ENCODE results near the gene LIN7C.

Gene LIN7C

DNA sequence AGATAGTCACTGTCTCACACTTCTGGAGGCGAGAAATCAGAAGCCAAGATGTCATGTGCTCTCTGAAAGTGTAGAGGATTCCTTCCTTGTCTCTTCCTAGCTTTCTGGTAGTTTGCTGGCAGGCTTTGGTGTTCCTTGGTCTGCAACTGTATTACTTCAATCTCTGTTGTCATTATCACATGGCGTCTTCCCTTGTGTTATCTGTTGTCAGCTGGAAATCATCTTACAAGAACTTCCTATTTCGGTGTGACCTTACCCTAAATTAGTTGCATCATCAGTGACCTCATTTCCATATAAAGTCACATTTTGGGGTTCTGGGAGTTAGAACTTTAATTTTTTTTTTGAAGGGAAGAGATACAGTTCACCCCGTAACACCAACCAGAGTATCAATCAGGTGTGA, 3.3 kb upstream of the LIN7C start:
- no peak for DNase-seq (ENCODE audit: low spot score)

DNA sequence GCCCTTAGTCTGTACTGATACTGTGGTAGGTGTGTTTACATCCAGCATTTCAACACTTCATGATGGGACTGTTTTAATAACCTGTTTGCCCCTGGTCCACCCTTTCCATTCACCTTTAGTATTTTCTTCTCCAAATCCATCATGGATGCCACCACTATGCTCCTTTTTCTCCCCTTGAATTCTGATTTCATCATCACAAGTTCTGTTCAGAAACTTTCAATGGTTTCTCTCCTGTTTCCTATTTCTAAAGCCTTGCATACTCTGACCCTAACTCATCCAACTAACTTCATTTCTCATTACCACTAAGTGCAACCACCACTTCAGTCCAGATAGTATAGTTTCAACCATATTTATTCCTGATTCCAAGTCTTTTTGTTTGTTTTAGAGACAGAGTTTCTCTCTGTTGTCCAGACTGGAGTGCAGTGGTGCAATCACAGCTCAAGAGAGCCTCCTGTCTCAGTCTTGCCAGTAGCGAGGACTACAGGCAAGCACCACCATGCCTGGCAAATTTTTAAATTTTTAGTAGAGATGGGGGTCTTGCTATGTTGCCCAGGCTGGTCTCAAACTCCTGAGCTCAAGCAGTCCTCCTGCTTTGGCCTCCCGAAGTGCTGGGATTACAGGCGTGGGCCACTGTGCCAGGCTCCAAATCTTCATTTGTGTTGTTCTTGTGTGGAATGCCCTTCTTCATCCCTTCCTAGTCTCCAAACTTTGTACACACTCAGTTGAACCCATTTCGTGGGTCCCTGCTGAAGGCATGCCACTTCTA, 1.2 kb upstream of the LIN7C start:
- no peak for DNase-seq (ENCODE audit: low spot score)

DNA sequence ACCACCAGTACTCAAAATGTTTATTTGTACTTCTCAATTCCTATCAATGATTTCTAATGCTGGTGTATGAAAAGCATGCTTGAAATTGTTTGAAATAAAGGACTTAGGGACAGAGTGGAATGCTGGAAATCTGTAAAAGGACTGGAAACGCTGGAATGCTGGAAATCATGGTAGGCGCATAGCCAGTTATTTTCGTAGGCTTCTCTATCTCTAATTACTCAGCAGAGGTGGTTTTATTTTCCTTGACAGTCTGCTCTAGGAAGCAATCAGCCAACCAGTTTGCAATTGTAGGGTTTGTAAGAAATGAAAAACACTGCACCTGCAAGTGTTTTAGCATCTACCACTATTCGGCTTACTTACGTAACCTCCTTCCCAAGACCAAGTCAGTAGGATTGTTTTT, 788 bp downstream of the LIN7C start:
- no peak for DNase-seq (ENCODE audit: low spot score)

DNA sequence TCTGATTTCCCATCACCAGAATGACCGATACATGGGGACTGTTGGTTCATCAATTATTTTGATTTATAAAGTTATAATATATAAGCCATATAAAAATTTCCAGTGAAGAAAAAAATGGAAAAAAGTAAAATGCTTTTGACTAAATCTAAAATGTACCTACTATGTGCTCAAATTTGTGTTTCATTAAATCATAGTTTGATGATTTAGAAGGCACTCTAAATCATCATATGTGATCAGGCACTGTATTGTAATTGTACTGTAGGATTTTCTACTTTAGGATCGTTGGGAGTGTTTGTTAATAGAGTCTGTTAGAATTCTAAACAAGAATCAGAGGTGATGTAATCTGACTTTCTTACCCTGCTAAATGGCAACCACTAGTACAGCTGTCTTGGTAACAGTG, 2.4 kb downstream of the LIN7C start:
- DNase-seq (ENCODE audit: low spot score) = no peak

DNA sequence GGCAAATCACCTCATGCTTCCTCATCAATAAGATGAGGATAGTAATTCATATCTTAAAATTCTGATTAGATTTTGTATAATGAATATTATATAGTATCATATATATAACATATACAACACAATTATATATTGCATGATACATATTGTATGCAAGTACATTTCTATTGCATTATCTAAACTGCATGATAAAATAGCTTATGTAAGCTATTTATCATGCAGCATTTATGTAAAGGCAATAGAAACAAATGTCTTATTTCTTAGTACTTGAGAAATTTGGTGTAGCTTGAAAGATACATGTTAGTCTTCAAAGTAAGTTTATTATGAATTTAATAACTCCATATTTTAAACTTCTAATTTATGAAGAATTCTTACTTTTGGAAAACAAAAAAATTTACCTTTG, 5.5 kb downstream of the LIN7C start:
- no peak for DNase-seq (ENCODE audit: low spot score)

DNA sequence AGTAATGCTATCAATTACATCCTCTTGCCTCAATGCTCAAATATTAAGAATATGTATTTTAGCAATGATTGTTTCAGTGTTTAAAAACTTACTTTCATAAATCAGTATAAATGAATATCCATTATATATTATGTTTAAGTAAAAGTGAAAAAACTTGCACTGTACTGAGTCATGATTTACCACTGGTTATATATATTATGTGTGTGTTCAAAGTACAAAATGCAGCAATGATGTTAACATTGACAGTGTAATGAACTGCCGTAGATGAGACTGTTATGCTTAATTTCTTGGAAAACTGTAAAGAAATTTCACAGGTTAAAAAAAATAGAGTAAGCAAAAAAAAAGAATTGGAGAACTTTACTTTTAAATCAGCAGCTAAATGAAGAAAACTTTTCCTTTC, 8.7 kb downstream of the LIN7C start:
- DNase-seq (ENCODE audit: low spot score) = no peak

DNA sequence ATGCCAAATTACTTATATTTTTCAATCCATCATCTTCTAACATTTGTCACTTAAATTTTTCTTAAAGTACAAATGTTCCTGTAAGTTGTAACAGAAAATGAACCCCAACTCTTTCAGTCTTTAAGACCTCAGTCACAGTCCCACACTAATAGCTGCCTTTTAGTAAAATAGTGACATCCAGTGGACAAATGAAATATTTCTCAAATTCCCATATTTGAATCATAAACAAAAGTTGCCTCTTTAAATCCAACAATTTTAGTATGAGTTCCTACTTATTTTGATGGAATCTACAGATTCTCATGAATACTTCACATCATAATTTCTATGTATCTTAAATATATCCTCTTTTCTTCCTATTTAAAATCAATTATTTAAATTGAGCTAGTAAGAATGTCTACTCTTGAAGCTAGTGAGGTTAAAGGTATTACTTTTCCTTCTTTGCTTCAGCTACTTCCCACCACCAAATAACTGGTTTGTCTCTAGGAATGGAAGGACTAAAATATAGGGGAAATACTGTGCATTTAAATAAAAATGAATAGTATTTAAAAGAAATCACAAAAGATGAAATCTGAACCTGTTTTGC, 9.2 kb downstream of the LIN7C start:
- DNase-seq (ENCODE audit: low spot score) = no peak

DNA sequence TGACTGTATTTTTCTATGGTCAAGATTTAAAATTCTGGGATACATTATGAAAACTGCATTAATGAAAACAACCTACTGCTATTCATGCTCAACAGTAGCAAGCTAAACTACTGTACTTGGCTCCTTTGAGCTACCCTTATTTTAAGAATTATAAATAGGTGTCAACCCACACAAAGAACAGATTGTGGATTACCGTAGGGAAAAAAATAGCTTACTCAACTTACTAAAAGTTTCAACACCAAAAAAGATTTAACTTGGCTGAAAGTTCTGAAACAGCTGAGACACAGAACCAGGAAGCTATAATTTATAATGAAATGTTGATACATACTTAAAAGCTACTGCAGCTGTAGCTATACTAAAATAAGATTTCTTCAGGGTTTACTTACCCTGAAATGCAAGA, 10.1 kb downstream of the LIN7C start:
- DNase-seq (ENCODE audit: low spot score) = peak; percentile 45

DNA sequence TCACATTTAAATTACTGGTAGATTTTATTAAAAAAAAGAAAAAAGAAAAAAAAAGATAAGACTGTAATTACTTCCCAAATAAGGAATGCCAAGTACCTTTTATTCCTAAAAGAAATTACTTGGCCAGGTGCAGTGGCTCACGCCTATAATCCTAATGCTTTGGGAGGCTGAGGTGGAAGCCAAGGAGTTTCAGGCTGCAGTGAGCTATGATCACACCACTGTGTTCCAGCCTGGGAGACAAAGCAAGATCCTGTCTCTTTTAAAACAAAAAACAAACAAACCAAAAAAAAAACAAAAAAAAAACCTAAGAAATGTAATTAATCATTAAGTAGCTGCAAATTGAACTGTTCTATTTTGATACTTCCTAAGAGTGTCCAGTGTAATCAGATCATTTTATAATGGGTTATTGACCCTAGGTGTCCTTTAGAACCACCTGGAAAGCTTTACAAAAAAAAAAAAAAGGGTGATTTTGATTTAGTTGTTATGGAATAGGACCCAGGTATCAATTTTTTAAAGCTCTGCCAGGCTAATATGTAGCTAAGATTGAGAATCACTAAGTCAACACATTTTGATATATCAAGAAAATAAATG, 10.8 kb downstream of the LIN7C start:
- no peak for DNase-seq (ENCODE audit: low spot score)

DNA sequence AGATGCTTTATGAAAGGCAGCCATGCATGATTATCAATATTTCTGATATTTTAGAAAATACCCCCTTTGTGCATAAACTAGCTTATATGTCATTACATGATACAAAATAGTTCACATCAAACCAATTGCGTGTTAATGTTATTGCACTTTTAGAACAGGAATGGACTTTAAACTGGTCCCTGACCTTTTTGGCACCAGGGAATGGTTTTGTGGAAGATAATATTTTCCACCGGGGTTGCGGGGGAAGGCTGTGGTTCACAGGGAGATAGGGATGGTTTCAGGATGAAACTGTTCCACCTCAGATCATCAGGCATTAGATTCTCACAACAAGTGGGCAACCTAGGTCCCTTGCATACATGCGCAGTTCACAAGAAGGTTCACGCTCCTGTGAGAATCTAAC, 17.5 kb downstream of the LIN7C start:
- no peak for DNase-seq (ENCODE audit: low spot score)

DNA sequence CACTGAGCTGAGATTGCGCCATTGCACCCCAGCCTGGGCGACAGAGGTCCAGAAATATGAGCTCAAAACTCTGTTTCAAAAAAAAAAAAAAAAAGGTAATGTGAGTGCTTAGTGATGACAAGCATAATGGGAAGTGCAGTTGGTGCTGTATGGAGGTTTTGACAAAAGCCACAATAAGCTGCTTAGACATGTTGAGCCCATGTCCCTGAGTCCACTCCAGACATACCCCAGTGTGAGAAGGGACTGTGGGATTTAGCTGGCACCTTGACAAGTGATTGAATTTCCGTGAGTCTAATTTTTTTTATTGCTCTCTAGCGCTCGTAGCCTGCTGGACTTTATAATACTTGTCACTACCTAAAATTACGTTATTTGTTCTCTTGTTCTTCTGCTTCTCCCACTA, 18.9 kb downstream of the LIN7C start:
- DNase-seq (ENCODE audit: low spot score) = no peak

DNA sequence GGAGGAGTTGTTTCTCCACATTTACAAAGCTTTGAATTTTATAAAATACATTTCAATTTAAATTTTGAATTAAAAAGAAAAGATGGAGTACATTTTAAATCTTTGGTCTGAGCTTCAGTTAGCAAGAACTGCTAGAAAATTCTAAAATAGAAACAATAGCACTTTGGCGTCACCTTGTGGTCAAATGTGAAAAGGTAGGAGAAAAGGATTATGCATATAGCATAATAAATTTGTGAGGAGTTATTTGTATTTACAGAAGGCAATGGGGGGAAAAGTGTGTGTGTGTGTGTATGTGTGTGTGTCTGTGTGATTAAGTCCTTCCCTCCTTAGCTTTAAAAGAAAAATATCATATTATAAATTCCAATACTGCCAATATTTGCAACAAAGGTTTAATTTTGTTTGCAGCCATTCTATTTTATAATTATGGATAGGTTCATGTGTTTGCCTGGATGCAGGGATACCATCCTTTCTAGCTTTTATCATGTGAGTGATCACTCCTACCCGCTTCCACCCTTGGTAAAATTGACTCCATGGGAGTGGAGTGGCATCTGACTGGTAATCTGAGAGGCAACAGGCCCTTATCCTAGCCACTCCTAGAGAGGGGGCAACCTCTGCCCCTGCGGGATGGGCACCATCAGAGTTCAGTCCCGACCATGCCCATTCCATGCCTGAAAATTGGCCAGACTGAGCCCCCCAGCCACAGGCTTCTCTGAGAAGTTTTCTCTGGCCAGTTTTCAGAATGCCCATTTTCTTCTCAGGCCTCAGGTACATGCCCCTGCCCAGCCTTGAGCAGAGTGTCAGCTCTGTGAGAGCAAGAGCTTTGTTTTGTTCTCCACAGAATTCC, 20.4 kb downstream of the LIN7C start:
- DNase-seq (ENCODE audit: low spot score) = peak; percentile 51

DNA sequence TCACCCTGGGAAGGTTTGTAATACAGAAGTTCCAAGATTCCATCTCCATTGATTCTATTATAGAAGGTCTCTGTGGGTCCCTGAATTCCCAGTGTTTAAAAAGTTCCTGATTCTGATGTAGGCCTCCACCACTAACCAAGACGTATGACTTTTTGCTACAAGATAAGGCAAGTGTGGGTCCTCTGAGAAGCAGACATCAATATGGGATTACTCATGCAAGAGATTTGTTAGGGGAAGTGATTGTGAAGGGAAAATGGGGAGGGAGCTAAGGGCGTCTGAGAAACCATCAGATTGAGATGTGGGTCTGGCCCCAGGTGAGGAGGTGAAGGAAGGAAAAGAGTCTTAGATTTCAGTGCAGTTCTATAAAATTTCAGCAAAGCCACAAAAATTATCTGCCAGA, 23.8 kb downstream of the LIN7C start:
- DNase-seq (ENCODE audit: low spot score) = no peak

DNA sequence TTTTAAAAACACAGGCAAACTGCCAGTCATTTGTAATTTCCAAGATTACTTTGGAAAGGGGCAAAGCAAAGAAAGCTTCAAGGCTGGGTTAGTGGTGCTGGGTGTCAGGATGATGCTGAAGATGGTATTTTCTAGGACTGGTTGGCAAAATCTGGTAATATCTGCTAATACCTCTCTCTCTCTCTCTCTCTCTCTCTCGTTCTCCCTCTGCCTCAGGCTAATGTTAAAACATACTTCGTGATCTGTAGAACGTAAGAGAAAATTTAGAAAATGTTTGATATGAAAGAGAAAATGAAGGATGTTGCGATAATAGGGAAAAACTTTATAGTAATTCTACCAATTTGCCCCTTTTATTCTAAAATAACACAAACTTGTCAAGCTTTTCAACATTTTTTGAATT, 24.6 kb downstream of the LIN7C start:
- DNase-seq (ENCODE audit: low spot score) = no peak

DNA sequence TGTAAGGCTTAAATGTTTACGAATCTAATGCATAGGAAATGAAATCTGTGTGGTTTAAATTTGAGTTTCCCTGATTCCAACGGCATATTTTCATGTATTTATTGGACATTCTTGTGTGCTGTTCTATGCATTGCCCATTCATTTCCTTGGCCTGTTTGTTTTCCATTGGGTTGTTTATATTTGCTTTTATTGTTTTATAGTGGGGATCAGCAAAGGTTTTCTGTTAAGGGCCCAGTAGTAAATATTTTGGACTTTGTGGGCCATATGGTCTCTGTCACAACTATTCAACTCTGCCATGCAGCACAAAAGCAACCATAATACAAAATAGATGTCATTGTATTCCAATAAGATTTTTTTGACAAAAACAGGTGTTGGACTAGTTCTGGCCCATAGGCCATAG, 28.7 kb downstream of the LIN7C start:
- no peak for DNase-seq (ENCODE audit: low spot score)

DNA sequence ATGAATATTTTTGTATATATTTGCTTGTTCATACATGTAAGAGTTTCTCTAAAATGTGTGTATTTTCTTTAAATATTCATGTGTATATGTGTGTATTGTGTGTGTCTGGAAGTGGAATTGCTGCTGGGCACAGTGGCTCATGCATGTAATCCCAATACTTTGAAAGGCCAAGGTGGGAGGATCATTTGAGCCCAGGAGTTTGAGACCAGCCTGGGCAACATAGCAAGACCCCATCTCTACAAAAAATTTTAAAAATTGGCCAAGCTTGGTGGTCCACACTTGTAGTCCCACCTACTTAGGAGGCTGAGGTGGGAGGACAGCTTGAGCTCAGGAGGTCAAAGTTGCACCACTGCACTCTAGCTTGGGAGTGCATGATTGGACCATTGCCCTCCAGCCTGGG, 29.3 kb downstream of the LIN7C start:
- DNase-seq (ENCODE audit: low spot score) = no peak

DNA sequence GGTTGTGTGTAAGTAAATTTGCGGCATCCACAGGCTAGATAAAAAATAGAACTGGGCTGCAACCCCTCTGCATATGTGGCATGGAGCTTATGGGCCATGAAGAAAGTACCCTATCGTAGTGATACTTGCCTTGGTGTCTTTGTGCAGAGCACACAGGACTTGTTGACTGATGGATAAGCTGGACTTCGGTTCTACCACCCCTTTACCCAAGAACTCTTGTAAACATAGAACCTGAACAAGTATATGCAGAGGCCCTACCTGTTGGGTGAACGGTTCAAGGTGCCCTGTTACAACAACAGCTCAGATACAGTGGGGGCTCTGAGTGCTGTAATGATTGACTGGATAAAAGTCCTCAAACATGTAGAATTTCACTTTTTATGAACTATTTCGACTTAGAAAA, 30.9 kb downstream of the LIN7C start:
- no peak for DNase-seq (ENCODE audit: low spot score)

DNA sequence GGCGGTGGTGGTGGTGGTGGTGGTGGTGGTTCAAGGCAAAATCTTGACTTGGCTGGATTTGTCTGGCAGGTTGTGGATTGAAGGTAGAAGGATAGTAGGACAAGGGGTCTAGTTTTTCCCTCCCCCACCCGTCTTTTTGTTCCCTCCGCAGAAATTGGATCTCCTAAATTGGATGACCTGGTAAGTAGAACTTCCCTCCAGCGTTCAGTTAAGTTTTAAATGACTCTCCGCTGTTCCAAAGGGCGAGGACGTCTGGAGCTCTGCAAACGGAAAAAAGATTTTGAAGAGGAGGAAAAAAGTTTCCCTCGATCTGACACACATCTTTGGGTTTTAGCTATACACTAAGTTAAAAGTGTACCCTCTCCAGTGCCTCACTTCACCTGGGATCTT, 33.6 kb downstream of the LIN7C start:
- DNase-seq (ENCODE audit: low spot score) = no peak

DNA sequence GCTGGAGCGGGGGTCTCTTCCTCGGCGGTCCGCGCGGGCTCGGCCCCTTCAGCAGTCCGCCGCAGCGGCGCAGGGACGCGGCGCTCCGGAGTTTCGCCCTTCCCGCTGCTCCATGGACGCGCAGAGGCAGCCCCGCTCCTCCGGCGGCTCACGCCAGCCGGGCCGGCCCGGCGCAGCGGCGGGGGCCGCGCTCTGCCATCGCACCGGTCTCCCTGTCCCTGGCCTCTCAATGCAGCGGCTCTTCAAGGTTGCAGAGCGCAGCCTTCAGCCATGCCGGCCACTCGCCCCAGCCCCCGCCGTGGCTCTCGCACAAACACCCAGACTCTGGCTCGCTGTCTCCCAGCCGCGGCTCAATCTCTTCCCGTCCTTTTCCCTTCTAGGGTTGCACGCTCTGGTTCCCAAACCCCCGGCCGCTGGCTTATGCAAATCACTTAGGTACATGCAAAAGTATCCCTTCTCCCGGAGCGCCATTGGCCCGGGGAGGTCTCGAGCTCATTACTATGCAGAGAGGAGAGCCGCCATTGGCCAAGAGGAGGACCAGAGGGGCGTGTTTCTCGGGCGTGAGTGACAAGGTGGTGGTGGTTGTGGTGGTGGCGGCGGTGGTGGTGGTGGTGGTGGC, 34.1 kb downstream of the LIN7C start, which contains the start of gene LGR4:
TSS of gene LGR4 (minus strand) at position 393 of the 619 bp plus-strand sequence. CDS start 488 bp downstream, outside the sequence.
- peak; percentile 93 for DNase-seq (ENCODE audit: low spot score)

DNA sequence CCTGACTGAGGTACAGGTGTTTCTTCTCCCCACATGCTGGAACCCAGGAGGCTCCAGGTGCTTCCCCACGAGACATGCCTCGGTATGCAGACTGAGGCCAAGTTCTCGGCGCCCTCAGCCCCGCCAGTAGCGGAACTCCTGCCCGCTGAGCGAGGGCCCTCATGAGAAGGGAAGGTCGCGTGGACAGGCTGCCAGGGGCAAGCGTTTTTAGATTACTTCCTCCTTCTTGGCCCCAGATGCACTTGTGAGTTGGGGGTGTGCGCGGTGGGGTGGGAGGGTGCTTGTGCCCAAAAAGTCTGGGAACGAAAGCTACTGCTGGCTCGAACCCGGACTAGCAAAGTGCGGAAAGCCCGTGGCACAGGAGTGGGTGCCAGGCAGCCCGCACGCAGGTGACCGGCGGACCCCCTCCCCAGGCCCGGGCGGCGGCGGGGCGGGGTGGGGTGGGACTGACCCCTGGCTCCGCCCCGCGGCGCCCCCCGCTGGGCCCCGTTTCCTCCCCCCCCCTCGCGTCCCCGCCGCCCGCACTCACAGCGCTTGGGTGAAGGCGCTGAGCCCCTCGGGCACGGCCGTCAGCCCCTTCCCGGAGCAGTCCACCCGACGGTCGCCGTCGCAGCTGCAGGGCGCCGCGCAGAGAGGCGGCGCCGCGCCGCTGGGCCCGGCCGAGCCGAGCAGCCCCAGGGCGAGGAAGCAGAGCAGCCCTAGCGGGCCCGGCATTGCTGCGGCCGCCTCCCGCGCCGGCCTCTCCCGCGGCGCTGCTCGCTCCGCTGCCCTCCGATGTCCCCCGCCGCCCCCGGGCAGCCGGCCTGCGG, 34.8 kb downstream of the LIN7C start:
- DNase-seq (ENCODE audit: low spot score) = no peak

DNA sequence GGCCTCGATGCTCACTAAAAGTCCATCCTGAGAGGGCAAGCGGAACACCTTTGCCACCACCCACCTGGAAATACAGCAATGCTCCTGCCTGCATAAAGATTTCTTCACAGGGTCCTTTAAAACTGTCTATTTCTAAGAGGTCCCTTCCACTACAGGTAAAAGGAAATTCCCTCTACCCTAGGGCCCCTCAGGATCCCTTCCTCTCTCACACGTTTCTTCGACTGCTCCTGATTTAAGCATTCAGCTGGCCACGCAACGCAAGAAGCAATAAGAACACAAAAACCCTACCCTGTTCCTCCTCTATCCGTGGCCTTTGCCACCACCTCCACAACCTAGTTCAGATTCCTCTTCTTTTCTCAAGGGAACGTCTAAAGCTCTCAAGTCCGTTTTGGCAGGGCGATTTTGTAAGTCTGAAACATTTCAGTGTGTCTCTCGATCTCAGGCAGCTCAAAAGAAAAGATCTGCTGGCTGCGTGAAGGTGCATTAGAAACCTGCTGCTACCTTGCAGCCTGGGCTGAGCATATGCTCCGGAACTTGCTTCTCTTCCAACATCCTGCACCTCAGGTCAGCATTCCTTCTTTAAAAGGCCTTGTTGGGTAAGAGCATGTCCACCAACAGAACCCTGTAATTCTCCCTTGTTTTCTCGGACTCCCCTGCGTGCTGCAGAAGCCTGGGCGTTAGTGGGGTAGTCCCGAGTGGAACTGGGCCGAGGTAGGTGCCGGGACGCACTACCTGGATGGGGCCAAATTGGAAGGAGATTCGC, 35.6 kb downstream of the LIN7C start:
- DNase-seq (ENCODE audit: low spot score) = no peak
